Activated T-cell treated with anti-CD3 and anti-CD28 coated beads, Interleukin-2, amount 50 U/mL, for 4 hours (primary cell): ENCODE data around the gene IQCE. TPM values are rescaled to one million over a fixed set of nuclear protein-coding genes. Genes with fewer than 3 reads are reported as not detected.

Source experiments
- ATAC-seq, 2 donors: fragments of 200-7000 bp; cut with Tn5 transposase; one replicate each; pipeline ENCODE4 v1.10.0; 2021
- DNase-seq: peaks from one replicate; pipeline ENCODE4 v3.0.0-alpha.2; 2020
- H3K27me3 Mint-ChIP-seq: one replicate; pipeline ENCODE4 v1.8.0; 2021; ENCODE audit warnings: low read depth, mixed read lengths
- H3K36me3 Mint-ChIP-seq: one replicate; pipeline ENCODE4 v1.8.0; 2022; ENCODE audit warnings: mixed read lengths; ENCODE audit not compliant: insufficient read depth
- H3K4me1 Mint-ChIP-seq: one replicate; pipeline ENCODE4 v1.8.0; 2021; ENCODE audit warnings: low read depth, mixed read lengths
- H3K4me3 Mint-ChIP-seq: one replicate; pipeline ENCODE4 v1.8.0; 2021; ENCODE audit warnings: mild to moderate bottlenecking, moderate library complexity, mixed read lengths
- H3K9me3 Mint-ChIP-seq: one replicate; pipeline ENCODE4 v1.8.0; 2021; ENCODE audit warnings: mixed read lengths
- total RNA-seq, 3 donors: library from RNA; stranded (reverse); gene quantifications; one replicate each; pipeline ENCODE4 v1.2.1, GENCODE V29; 2021

The IQCE gene
- total RNA-seq, 3 donors from 2014 or later = 8.9 to 10.4 (median 9.0) TPM

DNA sequence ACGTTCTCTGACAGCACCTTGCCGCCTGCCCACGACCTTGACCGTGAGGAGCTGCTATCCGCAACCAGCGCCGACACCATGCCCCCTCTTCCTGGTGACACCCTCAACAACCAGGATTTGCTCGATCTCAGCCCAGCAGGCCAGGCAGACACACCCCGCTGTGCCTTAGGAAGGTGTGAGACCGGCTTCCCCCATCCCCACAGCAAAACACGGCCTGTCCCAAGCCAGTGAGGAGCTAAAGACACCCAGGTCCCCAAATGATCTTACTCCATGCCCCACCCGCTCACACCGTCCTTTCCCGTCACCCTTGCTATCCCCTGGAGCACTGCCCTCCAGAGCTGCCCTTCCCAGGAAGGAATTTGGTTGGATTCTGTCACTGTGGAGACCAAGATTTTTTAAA, 51.7 kb downstream of the IQCE start:
- Mint-ChIP-seq H3K4me3 (no peak overlapping the region), H3K27me3 (no peaks in the 10 kb centered on the region), H3K36me3 (no peaks in the 10 kb centered on the region), H3K9me3 (no peaks in the 10 kb centered on the region), H3K4me1 (peaks cover 4% of the 10 kb centered on the region)
- DNase-seq = no peak
- ATAC-seq = no peak

DNA sequence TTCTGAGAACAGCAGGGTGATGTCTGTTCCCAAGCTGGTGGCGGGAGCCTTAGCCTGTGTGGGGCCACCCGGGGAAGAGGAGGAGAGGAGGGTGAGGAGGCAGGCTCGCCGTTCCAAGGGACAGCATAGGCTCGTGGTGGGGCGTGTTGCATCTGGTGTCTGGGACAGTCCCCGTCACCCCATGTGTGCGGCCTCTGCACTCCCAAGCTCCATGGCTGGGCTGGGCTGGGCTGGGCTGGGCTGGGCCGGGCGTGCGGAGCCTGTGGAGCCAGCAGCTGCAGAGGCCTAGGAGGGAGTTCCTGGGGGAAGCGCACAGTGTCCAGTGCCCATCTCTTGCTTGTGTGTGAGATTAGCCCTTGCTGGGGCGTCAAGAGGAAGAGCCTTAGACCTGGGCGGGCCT, 52.1 kb downstream of the IQCE start:
- Mint-ChIP-seq H3K4me3 (no peak overlapping the region), H3K9me3 (no peaks in the 10 kb centered on the region), H3K4me1 (peaks cover 4% of the 10 kb centered on the region), H3K36me3 (no peaks in the 10 kb centered on the region), H3K27me3 (no peaks in the 10 kb centered on the region)
- no peak for DNase-seq
- no peak for ATAC-seq

GRCh38 chr7:2611401-2611800, 52.6 kb downstream of the IQCE start:
- no peaks in the 10 kb centered on the region for H3K36me3 Mint-ChIP-seq
- no peaks in the 10 kb centered on the region for H3K9me3 Mint-ChIP-seq
- DNase-seq (no peak), ATAC-seq (no peak)
- no peak overlapping the region for H3K4me3 Mint-ChIP-seq
- H3K4me1 Mint-ChIP-seq = peaks cover 4% of the 10 kb centered on the region
- H3K27me3 Mint-ChIP-seq = no peaks in the 10 kb centered on the region

DNA sequence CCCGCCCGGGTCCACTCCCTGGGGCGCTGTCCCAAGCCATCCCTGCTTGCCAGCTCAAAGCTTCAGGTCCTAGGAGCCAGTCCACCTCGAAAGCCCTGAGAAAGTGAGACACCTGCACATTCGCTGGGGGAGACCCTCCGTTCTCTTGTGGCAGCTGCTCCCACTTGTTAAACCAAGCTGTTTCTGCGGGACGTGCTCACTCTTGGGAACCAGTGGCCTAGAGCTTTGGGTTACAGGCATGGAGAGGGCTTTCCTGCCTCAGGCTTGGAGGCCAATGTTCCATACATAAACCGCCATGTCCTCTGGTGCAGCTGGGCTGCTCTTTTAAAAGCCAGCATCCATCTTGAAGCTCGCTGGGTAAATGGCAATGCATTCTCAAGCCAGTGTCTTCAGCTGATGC, 53.1 kb downstream of the IQCE start:
- H3K4me1 Mint-ChIP-seq = peaks cover 4% of the 10 kb centered on the region
- no peaks in the 10 kb centered on the region for H3K27me3 Mint-ChIP-seq
- DNase-seq = no peak
- no peak overlapping the region for H3K4me3 Mint-ChIP-seq
- ATAC-seq = no peak
- H3K36me3 Mint-ChIP-seq = no peaks in the 10 kb centered on the region
- no peaks in the 10 kb centered on the region for H3K9me3 Mint-ChIP-seq

GRCh38 chr7:2612445-2613097, 53.8 kb downstream of the IQCE start:
- Mint-ChIP-seq H3K36me3 (no peaks in the 10 kb centered on the region), H3K4me3 (no peak overlapping the region), H3K27me3 (peaks cover 2% of the 10 kb centered on the region), H3K4me1 (peaks cover 4% of the 10 kb centered on the region), H3K9me3 (no peaks in the 10 kb centered on the region)
- DNase-seq = no peak
- no peak for ATAC-seq

GRCh38 chr7:2613098-2613930, 54.5 kb downstream of the IQCE start:
- no peaks in the 10 kb centered on the region for H3K9me3 Mint-ChIP-seq
- peaks cover 2% of the 10 kb centered on the region for H3K27me3 Mint-ChIP-seq
- ATAC-seq (no peak), DNase-seq (no peak)
- no peak overlapping the region for H3K4me3 Mint-ChIP-seq
- H3K36me3 Mint-ChIP-seq = no peaks in the 10 kb centered on the region
- peaks cover 4% of the 10 kb centered on the region for H3K4me1 Mint-ChIP-seq

DNA sequence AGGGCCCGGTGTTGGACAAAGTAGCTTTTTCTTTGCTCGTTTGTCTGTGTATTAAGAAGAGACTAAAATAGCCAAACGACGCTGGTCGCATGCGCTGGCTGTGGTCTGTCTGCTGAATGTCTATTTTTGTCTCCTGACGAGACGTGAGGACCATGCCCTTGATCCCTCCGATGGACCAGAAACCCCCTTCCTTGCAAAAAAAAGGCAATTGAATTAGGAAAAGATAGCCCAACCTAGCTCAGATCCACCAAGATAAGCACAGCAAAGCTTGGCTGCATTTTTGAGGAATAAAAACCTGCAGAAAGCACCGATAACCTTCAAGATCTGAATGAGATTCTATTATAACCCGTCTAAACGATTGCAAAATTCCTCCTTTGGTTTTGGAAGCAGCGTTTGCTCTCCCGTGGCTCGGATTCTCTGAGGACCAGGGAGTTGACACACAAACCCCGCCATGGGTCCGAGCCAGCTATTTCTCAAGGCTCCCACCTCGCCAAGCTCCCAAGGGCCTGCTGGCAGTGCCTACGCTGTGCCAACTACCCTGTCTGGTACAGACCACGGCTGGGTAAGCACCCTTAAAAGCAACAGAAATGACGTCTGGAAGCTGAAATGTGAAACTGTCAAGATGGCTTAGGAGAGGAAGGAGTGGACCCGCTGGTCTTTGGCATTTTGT, 55.3 kb downstream of the IQCE start:
- H3K4me3 Mint-ChIP-seq = no peak overlapping the region
- peaks cover under 1% of the 10 kb centered on the region for H3K4me1 Mint-ChIP-seq
- DNase-seq (no peak), ATAC-seq (no peak)
- H3K9me3 Mint-ChIP-seq = no peaks in the 10 kb centered on the region
- H3K36me3 Mint-ChIP-seq = no peaks in the 10 kb centered on the region
- peaks cover 2% of the 10 kb centered on the region for H3K27me3 Mint-ChIP-seq

GRCh38 chr7:2614631-2615330, 56.0 kb downstream of the IQCE start:
- no peak overlapping the region for H3K4me3 Mint-ChIP-seq

DNA sequence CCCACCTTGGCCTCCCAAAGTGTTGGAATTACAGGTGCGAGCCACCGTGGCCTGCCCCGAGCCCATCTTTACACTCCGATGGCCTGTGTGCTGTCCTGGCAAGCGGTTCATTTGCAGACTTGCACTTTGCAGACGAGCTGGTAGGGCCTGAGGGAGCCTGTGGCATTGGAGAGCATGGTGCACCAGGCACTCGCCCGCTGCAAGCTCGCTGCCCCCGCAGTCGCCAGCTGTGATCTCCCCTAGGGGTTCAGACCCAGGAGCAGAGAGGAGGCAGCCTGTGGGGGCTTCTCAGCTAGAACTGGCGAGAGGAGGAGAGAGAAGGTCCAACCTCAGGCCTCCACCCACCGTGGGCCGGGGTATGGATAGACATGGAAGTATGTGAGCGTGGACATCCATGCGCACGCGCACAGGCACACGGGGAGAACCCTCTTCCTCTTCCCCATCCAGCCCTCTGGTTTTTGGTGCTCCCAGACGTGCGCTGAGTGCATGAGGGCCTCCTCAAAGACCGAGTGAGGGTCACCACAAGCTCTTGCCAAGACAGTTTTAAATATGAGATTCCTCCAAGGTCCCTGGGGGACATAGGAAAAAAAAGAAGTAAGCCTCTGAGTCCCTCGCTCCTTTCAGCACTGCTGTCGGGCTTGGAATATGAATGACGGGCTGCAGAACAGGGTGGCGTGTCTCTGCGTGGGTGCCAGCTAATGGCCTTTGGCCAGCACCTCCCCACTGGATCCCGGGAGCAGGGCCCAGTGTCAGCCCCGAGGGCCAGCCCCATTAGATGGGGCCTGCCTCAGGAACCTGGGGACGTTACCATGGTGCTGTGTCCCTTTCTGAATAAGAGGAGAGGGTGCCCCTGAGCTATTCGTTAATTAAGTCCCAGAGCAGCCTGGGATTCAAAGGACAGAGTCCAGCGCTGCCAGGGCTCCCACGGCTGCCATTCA, 57.9 kb downstream of the IQCE start:
- H3K4me3 Mint-ChIP-seq = no peak overlapping the region
- no peaks in the 10 kb centered on the region for H3K4me1 Mint-ChIP-seq
- ATAC-seq (no peak), DNase-seq (no peak)
- peaks cover 2% of the 10 kb centered on the region for H3K27me3 Mint-ChIP-seq
- H3K9me3 Mint-ChIP-seq = no peaks in the 10 kb centered on the region
- no peaks in the 10 kb centered on the region for H3K36me3 Mint-ChIP-seq

More at GRCh38 chr7:2614631-2615330, 56.0 kb downstream of the IQCE start:
- no peaks in the 10 kb centered on the region for H3K9me3 Mint-ChIP-seq
- no peaks in the 10 kb centered on the region for H3K36me3 Mint-ChIP-seq
- no peak for ATAC-seq
- H3K27me3 Mint-ChIP-seq = peaks cover 2% of the 10 kb centered on the region
- no peaks in the 10 kb centered on the region for H3K4me1 Mint-ChIP-seq
- DNase-seq = no peak

- Mint-ChIP-seq H3K4me1 (no peaks in the 10 kb centered on the region), H3K4me3 (no peak overlapping the region), H3K9me3 (no peaks in the 10 kb centered on the region), H3K27me3 (peaks cover 2% of the 10 kb centered on the region), H3K36me3 (no peaks in the 10 kb centered on the region)
- ATAC-seq = no peak
- no peak for DNase-seq
These were observed 58.6 kb downstream of the IQCE start for GRCh38 chr7:2617325-2617905.

DNA sequence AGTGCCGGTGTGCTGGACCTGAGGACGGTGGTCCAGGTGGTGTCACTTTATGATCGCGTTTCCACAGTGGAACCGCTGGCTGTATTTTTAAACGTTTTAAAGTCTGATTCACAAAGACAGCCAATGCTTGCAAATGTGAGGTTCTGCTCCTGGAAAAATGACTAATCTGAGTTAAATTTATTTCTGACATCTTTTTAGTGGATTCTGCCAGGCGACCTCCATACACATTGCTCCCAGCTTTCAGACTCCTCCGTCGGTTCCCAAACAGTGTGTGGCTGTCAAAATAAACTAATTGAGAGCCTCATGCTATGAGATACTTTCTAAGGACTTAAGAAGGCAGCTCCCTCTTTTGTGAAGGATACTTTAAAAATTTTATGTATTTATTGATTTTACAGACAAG, 60.3 kb downstream of the IQCE start:
- no peaks in the 10 kb centered on the region for H3K9me3 Mint-ChIP-seq
- DNase-seq (no peak), ATAC-seq (no peak)
- H3K4me1 Mint-ChIP-seq = no peaks in the 10 kb centered on the region
- peaks cover 2% of the 10 kb centered on the region for H3K27me3 Mint-ChIP-seq
- no peak overlapping the region for H3K4me3 Mint-ChIP-seq
- no peaks in the 10 kb centered on the region for H3K36me3 Mint-ChIP-seq

GRCh38 chr7:2621061-2621828, 62.5 kb downstream of the IQCE start:
- Mint-ChIP-seq H3K4me3 (no peak overlapping the region), H3K9me3 (no peaks in the 10 kb centered on the region), H3K27me3 (peaks cover 2% of the 10 kb centered on the region), H3K36me3 (no peaks in the 10 kb centered on the region), H3K4me1 (no peaks in the 10 kb centered on the region)
- ATAC-seq = no peak
- DNase-seq = no peak
